OCI-LY1 (cell line): ENCODE measurements around the gene FYTTD1.
A peak's percentile ranks its signal among the peaks of the same experiment; 100 is the strongest.

Source experiments
- H2AFZ ChIP-seq: fragments of 200-600 bp; sonication (generic), shearing (Covaris generic); 2 replicates; pipeline ENCODE4 v1.6.0; 2014; ENCODE audit warnings: antibody characterized with exemption, mild to moderate bottlenecking, low read length
- H3F3A ChIP-seq: fragments of 200-600 bp; sonication (generic), shearing (Covaris generic); 2 replicates; pipeline ENCODE4 v1.6.0; 2014; ENCODE audit warnings: mild to moderate bottlenecking, antibody characterized with exemption, low read length, moderate library complexity; ENCODE audit not compliant: insufficient read depth
- H3K27ac ChIP-seq: fragments of 200-600 bp; sonication (generic); 2 replicates; pipeline ENCODE4 v1.5.1; 2014; ENCODE audit warnings: low read length, mixed run types, mild to moderate bottlenecking, low read depth; ENCODE audit not compliant: poor library complexity, severe bottlenecking
- H3K27me3 ChIP-seq: fragments of 200-600 bp; sonication (generic); 2 replicates; pipeline ENCODE4 v1.6.0; 2014; ENCODE audit warnings: antibody characterized with exemption, mild to moderate bottlenecking, low read length, moderate library complexity; ENCODE audit not compliant: insufficient read depth
- H3K36me3 ChIP-seq: fragments of 200-600 bp; sonication (generic); 2 replicates; pipeline ENCODE4 v1.6.1; 2014; ENCODE audit warnings: mild to moderate bottlenecking, antibody characterized with exemption, low read length, moderate library complexity, mixed read lengths; ENCODE audit not compliant: insufficient read depth
- H3K4me1 ChIP-seq: fragments of 200-600 bp; sonication (generic); 2 replicates; pipeline ENCODE4 v1.5.1; 2014; ENCODE audit warnings: mild to moderate bottlenecking, low read length, moderate library complexity; ENCODE audit not compliant: insufficient read depth, severe bottlenecking
- H3K4me2 ChIP-seq: fragments of 200-600 bp; sonication (generic), shearing (Covaris generic); 2 replicates; pipeline ENCODE4 v1.6.1; 2014; ENCODE audit warnings: low read length
- H3K4me3 ChIP-seq: fragments of 200-600 bp; sonication (generic); 2 replicates; pipeline ENCODE4 v1.5.1; 2014; ENCODE audit warnings: low read length, low read depth, mild to moderate bottlenecking, mixed read lengths; ENCODE audit not compliant: poor library complexity, severe bottlenecking
- H3K79me2 ChIP-seq: fragments of 200-600 bp; shearing (Covaris generic); 2 replicates; pipeline ENCODE4 v1.6.1; 2016; ENCODE audit warnings: mixed run types, low read length, mixed read lengths; ENCODE audit not compliant: insufficient read depth
- H3K9ac ChIP-seq: fragments of 200-600 bp; sonication (generic), shearing (Covaris generic); 2 replicates; pipeline ENCODE4 v1.6.1; 2014; ENCODE audit warnings: mild to moderate bottlenecking, low read length, mixed read lengths
- H3K9me2 ChIP-seq: fragments of 200-600 bp; sonication (generic), shearing (Covaris generic); 2 replicates; pipeline ENCODE4 v1.6.1; 2014; ENCODE audit warnings: low read depth, mild to moderate bottlenecking, low read length, mixed read lengths
- H3K9me3 ChIP-seq: fragments of 200-600 bp; shearing (Covaris generic); 2 replicates; pipeline ENCODE4 v1.6.1; 2014; ENCODE audit warnings: low read length, mixed read lengths
- H4K20me1 ChIP-seq: fragments of 200-600 bp; sonication (generic), shearing (Covaris generic); 2 replicates; pipeline ENCODE4 v1.6.0; 2016; ENCODE audit warnings: mild to moderate bottlenecking, low read length; ENCODE audit not compliant: insufficient read depth
- CTCF ChIP-seq: fragments of 200-600 bp; sonication (generic), shearing (Covaris generic); IDR thresholded peaks from 2 replicates; pipeline ENCODE4 v1.5.1; 2017; ENCODE audit warnings: mild to moderate bottlenecking, antibody characterized with exemption, low read length, moderate library complexity, mixed read lengths
- EZH2 ChIP-seq: fragments of 200-600 bp; sonication (generic), shearing (Covaris generic); IDR thresholded peaks from 2 replicates; pipeline ENCODE4 v1.8.0; 2017; ENCODE audit warnings: borderline replicate concordance, mixed run types, mild to moderate bottlenecking, antibody characterized with exemption, low read length, moderate library complexity, mixed read lengths

Gene FYTTD1

GRCh38 chr3:197782230-197782629 lies 32.5 kb downstream of the FYTTD1 start:
- peaks cover 44% of the 10 kb centered on the region for H3K4me1 ChIP-seq
- no peaks in the 10 kb centered on the region for H3K9me3 ChIP-seq
- H3K9me2 ChIP-seq, result no peaks in the 10 kb centered on the region
- H3F3A ChIP-seq, result 0 out of 2 replicates have a peak, but pooled peaks cover 8% of the 10 kb centered on the region
- peak overlapping the region; percentile 5; the same call in 1 of the 2 replicates for H3K9ac ChIP-seq
- H2AFZ ChIP-seq, result no peak overlapping the region
- no peak overlapping the region for H3K4me3 ChIP-seq
- H3K27me3 ChIP-seq, result no peaks in the 10 kb centered on the region
- H3K79me2 ChIP-seq, result no peaks in the 10 kb centered on the region
- H4K20me1 ChIP-seq, result no peaks in the 10 kb centered on the region
- H3K4me2 ChIP-seq, result peak overlapping the region; percentile 30; the same call in 1 of the 2 replicates
- peak overlapping the region; percentile 90 for H3K27ac ChIP-seq
- no peak for TF ChIP-seq EZH2
- no peak for TF ChIP-seq CTCF
- peaks cover 47% of the 10 kb centered on the region for H3K36me3 ChIP-seq

DNA sequence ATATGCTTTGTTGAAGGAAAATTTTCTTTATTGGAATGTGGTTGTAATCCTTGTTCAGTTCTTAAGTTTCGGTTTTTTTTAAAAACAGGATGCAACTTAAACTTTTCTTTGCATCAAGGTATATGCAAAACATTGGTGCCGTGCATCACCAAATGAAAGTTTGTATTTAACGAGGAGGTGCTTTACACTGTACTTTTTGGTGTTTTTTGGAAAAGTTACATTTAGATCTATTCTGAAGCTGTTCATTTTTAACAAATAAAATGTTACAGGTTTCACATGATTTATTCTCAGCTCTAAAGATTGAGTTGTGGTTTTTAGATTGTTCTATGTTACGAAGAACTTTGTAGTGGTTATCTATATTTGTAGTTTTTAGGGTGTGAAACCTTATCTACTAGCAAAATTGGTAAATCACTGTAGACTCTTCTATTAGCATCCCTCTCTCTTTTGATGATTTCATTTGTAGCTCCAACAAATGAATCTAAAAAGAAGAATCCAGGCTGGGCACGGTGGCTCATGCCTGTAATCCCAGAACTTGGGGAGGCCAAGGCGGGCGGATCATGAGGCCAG lies 34.4 kb downstream of the FYTTD1 start:
- H3K36me3 ChIP-seq, result peaks cover 28% of the 10 kb centered on the region

GRCh38 chr3:197787412-197787811 lies 37.7 kb downstream of the FYTTD1 start:
- Histone ChIP-seq H3K4me1 (peaks cover 47% of the 10 kb centered on the region), H3K27ac (peak overlapping the region; percentile 2)
- TF ChIP-seq EZH2 (no peak), CTCF (no peak)

More for the DNA sequence above, 34.4 kb downstream of the FYTTD1 start:
- Histone ChIP-seq H3K9ac (no peak overlapping the region), H3K4me1 (peaks cover 44% of the 10 kb centered on the region), H4K20me1 (no peaks in the 10 kb centered on the region), H3K4me3 (no peak overlapping the region), H3K9me3 (no peaks in the 10 kb centered on the region), H3K27ac (peak overlapping the region; percentile 90), H3K4me2 (peak overlapping the region; percentile 10; the same call in 1 of the 2 replicates), H3F3A (0 out of 2 replicates have a peak, but pooled peaks cover 8% of the 10 kb centered on the region), H3K79me2 (no peaks in the 10 kb centered on the region), H2AFZ (no peak overlapping the region), H3K9me2 (no peaks in the 10 kb centered on the region), H3K27me3 (no peaks in the 10 kb centered on the region)
- TF ChIP-seq EZH2, result no peak
- no peak for TF ChIP-seq CTCF

More at GRCh38 chr3:197787412-197787811, 37.7 kb downstream of the FYTTD1 start:
- Histone ChIP-seq H3K36me3 (peaks cover 3% of the 10 kb centered on the region; the same call in 1 of the 2 replicates), H4K20me1 (no peaks in the 10 kb centered on the region), H3K27me3 (no peaks in the 10 kb centered on the region), H3K9ac (no peak overlapping the region), H3K4me3 (no peak overlapping the region), H3K4me2 (no peak overlapping the region), H3K79me2 (peaks cover 8% of the 10 kb centered on the region), H3K9me3 (no peaks in the 10 kb centered on the region), H3K9me2 (no peaks in the 10 kb centered on the region), H2AFZ (no peak overlapping the region), H3F3A (no peaks in the 10 kb centered on the region)
